Panc1 (cell line): Measurements from ENCODE around the gene CLK2. TPM values are rescaled to one million over a fixed set of nuclear protein-coding genes. Genes with fewer than 3 reads are reported as not detected.

Experiments used
- ATAC-seq: fragments of 200-7000 bp; cut with Tn5 transposase; 2 replicates; pipeline ENCODE4 v1.9.1; 2020; ENCODE audit warnings: mild to moderate bottlenecking, moderate library complexity
- BruUV-seq: library from RNA; stranded (reverse); fragments of 400-500 nt; replicated peaks from 2 replicates; lab custom pipeline; 2021; lab: Mats Ljungman, UMichigan
- CTCF ChIA-PET: fragments of 300-600 bp; sonication (Branson Sonifier 250); formaldehyde crosslinking; loops from one replicate; lab custom pipeline; 2022; ENCODE audit warnings: antibody characterized with exemption; lab: Charles Lee
- POLR2A ChIA-PET: fragments of 300-600 bp; sonication (Branson Sonifier 250); formaldehyde crosslinking; loops from one replicate; lab custom pipeline; 2022; ENCODE audit warnings: antibody characterized with exemption; lab: Charles Lee
- DNase-seq: peaks from one replicate; pipeline ENCODE4 v3.0.0-alpha.2; 2010; ENCODE audit warnings: low read depth, low spot score
- H3K27ac ChIP-seq: 2 replicates; pipeline ENCODE4 v1.5.1; 2011; ENCODE audit warnings: mild to moderate bottlenecking, low read length, inconsistent platforms
- H3K27me3 ChIP-seq: fragments of 200-500 bp; sonication (Bioruptor generic); 2 replicates; pipeline ENCODE4 v1.6.0; 2014; ENCODE audit warnings: low read length, inconsistent platforms; ENCODE audit not compliant: control insufficient read depth, insufficient read depth
- H3K36me3 ChIP-seq: fragments of 200-500 bp; sonication (Bioruptor generic); 2 replicates; pipeline ENCODE4 v1.5.1; 2014; ENCODE audit warnings: inconsistent platforms, mild to moderate bottlenecking, low read length, moderate library complexity; ENCODE audit not compliant: control insufficient read depth, insufficient read depth
- H3K4me1 ChIP-seq: 2 replicates; pipeline ENCODE4 v1.5.1; 2011; ENCODE audit warnings: inconsistent platforms, mild to moderate bottlenecking, low read length, moderate library complexity; ENCODE audit not compliant: control insufficient read depth, insufficient read depth
- H3K4me3 ChIP-seq, 2 experiments: 2 replicates each; pipeline ENCODE4 v1.5.1; 2011 to 2012; ENCODE audit warnings: low read depth in 2 of 2, low read length in 2 of 2, mild to moderate bottlenecking in 2 of 2, inconsistent platforms in 1 of 2, moderate library complexity in 1 of 2
- H3K9me3 ChIP-seq: fragments of 200-500 bp; sonication (Bioruptor generic); 2 replicates; pipeline ENCODE4 v1.5.1; 2014; ENCODE audit warnings: low read depth, mild to moderate bottlenecking, inconsistent platforms, low read length, moderate library complexity; ENCODE audit not compliant: control insufficient read depth, insufficient read depth
- POLR2AphosphoS5 ChIP-seq: IDR thresholded peaks from 2 replicates; pipeline ENCODE4 v1.6.1; 2012; ENCODE audit warnings: mild to moderate bottlenecking, low read depth, low read length, moderate library complexity
- SIN3A ChIP-seq: IDR thresholded peaks from 2 replicates; pipeline ENCODE4 v1.6.1; 2012; ENCODE audit warnings: low read depth, mild to moderate bottlenecking, low read length, moderate library complexity, borderline replicate concordance; ENCODE audit not compliant: insufficient read depth
- TCF7L2 ChIP-seq: IDR thresholded peaks from 2 replicates; pipeline ENCODE4 v1.6.1; 2011; ENCODE audit warnings: mild to moderate bottlenecking, low read depth, low read length, inconsistent platforms
- in situ Hi-C: cut with HindIII; loops from 2 replicates; pipeline ENCODE4 v1.10.0; 2016; ENCODE audit warnings: low sequenced_read_pairs, low pct_unique_long_range_greater_than_20kb
- intact Hi-C: fragments of 100-400 bp; cut with micrococcal nuclease; formaldehyde crosslinking; loops from one replicate; pipeline ENCODE4 v1.10.0; 2022; ENCODE audit not compliant: unreplicated experiment
- total RNA-seq: library from RNA; stranded (reverse); gene quantifications from one replicate; pipeline ENCODE4 v1.2.1, GENCODE V29; 2021; ENCODE audit not compliant: unreplicated experiment
- TF ChIP-seq, protein P1 (sequence below), 2 experiments: IDR thresholded peaks; 2 replicates each; pipeline ENCODE4 v1.6.1; 2011 to 2012; ENCODE audit warnings: low read depth in 2 of 2, control low read depth in 1 of 2, low read length in 1 of 2, mild to moderate bottlenecking in 1 of 2, moderate library complexity in 1 of 2; ENCODE audit not compliant: insufficient read depth in 1 of 2
- TF ChIP-seq, protein P2 (sequence below): fragments of 450-650 bp; IDR thresholded peaks from 2 replicates; pipeline ENCODE4 v1.5.1; 2017; ENCODE audit warnings: mild to moderate bottlenecking

CLK2 gene
- total RNA-seq, 1 experiment from 2014 or later, result 43.6 TPM

DNA sequence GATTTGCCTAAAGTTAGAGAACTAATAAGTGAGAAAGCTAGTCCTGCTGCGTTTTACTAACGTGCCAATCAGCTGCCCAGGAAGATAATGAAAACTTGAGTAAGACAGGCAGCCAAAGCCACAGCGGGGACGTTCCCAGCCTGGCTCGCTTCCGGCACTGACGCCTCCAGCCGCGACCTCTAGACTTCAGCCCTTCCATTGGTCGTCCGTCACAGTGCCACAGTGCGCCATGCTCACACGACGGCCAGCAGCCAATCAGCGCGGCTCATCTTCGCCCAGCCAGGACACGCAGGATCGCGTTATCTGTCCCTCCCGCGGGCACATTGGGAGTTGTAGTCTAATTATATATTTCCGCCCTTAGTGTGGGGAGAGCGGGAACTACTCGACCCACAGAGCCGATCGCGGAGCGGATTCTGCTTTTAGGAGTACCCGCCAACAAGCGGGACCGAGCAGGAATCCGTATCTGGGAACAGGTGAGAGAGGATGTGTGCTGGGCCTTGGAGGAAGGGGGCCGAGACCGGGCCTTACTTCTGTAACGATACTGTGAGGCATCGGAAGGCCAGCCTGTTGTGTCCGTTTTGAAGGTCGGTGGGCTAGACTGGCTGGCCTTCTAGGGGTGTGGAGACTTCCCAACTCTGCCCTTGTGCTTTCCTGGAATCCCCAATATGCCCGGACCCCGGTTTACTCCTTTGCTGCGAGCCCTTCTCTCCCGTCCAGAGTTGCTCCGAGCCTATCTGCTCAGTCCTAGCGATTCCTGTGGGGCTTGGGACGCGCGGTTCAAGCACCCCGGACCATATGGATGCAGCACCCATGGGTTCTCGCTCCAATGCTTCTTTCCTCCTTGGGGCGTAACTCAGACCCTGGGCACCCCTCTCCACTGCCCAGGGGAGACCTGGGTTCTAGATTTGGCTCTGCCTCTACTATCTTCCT is 35.5 kb upstream of the CLK2 start, which contains the start of gene FDPS:
Gene FDPS (plus strand): TSS at position 374 of the 930 bp plus-strand sequence. CDS start 924 bp downstream, outside the sequence.
- DNase-seq (peak; percentile 96), ATAC-seq (peak; percentile 99)
- BruUV-seq, result TSS peak; percentile 97
- H3K27ac ChIP-seq, result peak within 1 kb of the TSS; percentile 97
- in situ Hi-C loops (no loop called here), intact Hi-C loops (no loop called here)
- peaks cover 9% of the 10 kb centered on the region; the same call in 1 of the 2 replicates for H3K4me1 ChIP-seq
- H3K9me3 ChIP-seq, result no peaks in the 10 kb centered on the region
- ChIA-PET CTCF (interaction anchor here (0.6 to 2.1 kb wide), 3 partner anchors 8 to 292 kb away, joined by 4 to 16 read pairs (median 5); no protein-coding TSS in a partner anchor), POLR2A (interaction anchor here (0.6 kb wide), 1 partner anchor 1361 kb away, joined by 12 read pairs; no protein-coding TSS in a partner anchor)
- peaks cover 7% of the 10 kb centered on the region; the same call in 1 of the 2 replicates for H3K36me3 ChIP-seq
- TF ChIP-seq SIN3A, result peak; percentile 80; the same call in 1 of the 2 replicates
- TF ChIP-seq, protein P1, sequence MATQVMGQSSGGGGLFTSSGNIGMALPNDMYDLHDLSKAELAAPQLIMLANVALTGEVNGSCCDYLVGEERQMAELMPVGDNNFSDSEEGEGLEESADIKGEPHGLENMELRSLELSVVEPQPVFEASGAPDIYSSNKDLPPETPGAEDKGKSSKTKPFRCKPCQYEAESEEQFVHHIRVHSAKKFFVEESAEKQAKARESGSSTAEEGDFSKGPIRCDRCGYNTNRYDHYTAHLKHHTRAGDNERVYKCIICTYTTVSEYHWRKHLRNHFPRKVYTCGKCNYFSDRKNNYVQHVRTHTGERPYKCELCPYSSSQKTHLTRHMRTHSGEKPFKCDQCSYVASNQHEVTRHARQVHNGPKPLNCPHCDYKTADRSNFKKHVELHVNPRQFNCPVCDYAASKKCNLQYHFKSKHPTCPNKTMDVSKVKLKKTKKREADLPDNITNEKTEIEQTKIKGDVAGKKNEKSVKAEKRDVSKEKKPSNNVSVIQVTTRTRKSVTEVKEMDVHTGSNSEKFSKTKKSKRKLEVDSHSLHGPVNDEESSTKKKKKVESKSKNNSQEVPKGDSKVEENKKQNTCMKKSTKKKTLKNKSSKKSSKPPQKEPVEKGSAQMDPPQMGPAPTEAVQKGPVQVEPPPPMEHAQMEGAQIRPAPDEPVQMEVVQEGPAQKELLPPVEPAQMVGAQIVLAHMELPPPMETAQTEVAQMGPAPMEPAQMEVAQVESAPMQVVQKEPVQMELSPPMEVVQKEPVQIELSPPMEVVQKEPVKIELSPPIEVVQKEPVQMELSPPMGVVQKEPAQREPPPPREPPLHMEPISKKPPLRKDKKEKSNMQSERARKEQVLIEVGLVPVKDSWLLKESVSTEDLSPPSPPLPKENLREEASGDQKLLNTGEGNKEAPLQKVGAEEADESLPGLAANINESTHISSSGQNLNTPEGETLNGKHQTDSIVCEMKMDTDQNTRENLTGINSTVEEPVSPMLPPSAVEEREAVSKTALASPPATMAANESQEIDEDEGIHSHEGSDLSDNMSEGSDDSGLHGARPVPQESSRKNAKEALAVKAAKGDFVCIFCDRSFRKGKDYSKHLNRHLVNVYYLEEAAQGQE (IDR thresholded peaks at IDR 0.05; ENCODE audit: insufficient read depth in 1 of 2, low read depth in 2 of 2, low read length in 1 of 2), result peak in 1 of 2 experiments; percentile 28; a peak in 1 of 4 replicates
- TF ChIP-seq, protein P2, sequence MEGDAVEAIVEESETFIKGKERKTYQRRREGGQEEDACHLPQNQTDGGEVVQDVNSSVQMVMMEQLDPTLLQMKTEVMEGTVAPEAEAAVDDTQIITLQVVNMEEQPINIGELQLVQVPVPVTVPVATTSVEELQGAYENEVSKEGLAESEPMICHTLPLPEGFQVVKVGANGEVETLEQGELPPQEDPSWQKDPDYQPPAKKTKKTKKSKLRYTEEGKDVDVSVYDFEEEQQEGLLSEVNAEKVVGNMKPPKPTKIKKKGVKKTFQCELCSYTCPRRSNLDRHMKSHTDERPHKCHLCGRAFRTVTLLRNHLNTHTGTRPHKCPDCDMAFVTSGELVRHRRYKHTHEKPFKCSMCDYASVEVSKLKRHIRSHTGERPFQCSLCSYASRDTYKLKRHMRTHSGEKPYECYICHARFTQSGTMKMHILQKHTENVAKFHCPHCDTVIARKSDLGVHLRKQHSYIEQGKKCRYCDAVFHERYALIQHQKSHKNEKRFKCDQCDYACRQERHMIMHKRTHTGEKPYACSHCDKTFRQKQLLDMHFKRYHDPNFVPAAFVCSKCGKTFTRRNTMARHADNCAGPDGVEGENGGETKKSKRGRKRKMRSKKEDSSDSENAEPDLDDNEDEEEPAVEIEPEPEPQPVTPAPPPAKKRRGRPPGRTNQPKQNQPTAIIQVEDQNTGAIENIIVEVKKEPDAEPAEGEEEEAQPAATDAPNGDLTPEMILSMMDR, result no peak
- TF ChIP-seq POLR2AphosphoS5, result peak; percentile 91
- peak; percentile 80 for TF ChIP-seq TCF7L2
- no peaks in the 10 kb centered on the region for H3K27me3 ChIP-seq
- H3K4me3 ChIP-seq, result peak within 1 kb of the TSS; percentile 99

DNA sequence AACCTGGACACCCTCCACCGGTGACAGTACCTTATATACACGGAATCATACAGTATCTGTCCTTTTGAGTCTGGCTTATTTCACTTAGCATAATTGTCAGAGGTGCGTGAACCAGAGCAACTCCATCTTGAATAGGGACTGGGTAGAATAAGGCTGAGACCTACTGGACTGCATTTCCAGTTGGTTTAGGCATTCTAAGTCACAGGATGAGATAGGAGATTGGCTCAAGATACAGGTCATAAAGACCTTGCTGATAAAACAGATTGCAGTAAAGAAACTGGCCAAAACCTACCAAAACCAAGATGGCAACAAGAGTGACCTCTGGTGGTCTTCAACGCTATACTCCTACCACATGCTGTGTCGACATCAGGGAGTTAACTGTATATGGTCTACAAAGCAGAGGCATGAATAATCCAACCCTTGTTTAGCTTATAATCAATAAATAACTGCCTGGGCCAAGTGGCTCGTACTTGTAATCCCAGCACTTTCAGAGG is 34.0 kb upstream of the CLK2 start:
- H3K36me3 ChIP-seq, result peaks cover 7% of the 10 kb centered on the region; the same call in 1 of the 2 replicates
- BruUV-seq, result no TSS peak

More for the DNA sequence above, 34.0 kb upstream of the CLK2 start:
- H3K27me3 ChIP-seq, result no peaks in the 10 kb centered on the region
- in situ Hi-C loops (no loop called here), intact Hi-C loops (no loop called here)
- DNase-seq (no peak), ATAC-seq (no peak)
- peak overlapping the region; percentile 97 for H3K27ac ChIP-seq
- ChIA-PET POLR2A (interaction anchor here (0.6 kb wide), 1 partner anchor 546 kb away, joined by 4 read pairs; no protein-coding TSS in a partner anchor), CTCF (interaction anchor here (0.5 to 2.1 kb wide), 3 partner anchors 9 to 56 kb away, joined by 3 to 16 read pairs (median 8); no protein-coding TSS in a partner anchor)
- peaks cover 9% of the 10 kb centered on the region; the same call in 1 of the 2 replicates for H3K4me1 ChIP-seq
- TF ChIP-seq SIN3A, result no peak
- TF ChIP-seq, protein P2, result no peak
- TF ChIP-seq, protein P1 (IDR thresholded peaks at IDR 0.05; ENCODE audit: insufficient read depth in 1 of 2, low read depth in 2 of 2, low read length in 1 of 2), result no peak
- TF ChIP-seq POLR2AphosphoS5, result no peak
- TF ChIP-seq TCF7L2, result no peak
- no peak overlapping the region for H3K4me3 ChIP-seq
- no peaks in the 10 kb centered on the region for H3K9me3 ChIP-seq
